GM12892 (cell line): ENCODE measurements around the gene TMEM200B.

ENCODE experiments used
- POLR2A ChIP-seq: IDR thresholded peaks from 2 replicates; pipeline ENCODE4 v1.6.1; 2011; ENCODE audit warnings: low read depth, low read length, control low read depth
- POLR2AphosphoS5 ChIP-seq: IDR thresholded peaks from 2 replicates; pipeline ENCODE4 v1.6.1; 2011; ENCODE audit warnings: low read depth, low read length, control low read depth
- TAF1 ChIP-seq: IDR thresholded peaks from 2 replicates; pipeline ENCODE4 v1.6.1; 2011; ENCODE audit warnings: low read depth, mild to moderate bottlenecking, control low read depth, low read length, borderline replicate concordance

GRCh38 chr1:29081201-29081600 lies 42.5 kb downstream of the TMEM200B start:
- no peak for TF ChIP-seq POLR2AphosphoS5
- no peak for TF ChIP-seq POLR2A
- TF ChIP-seq TAF1: no peak
